HEK293 (cell line): Measurements from ENCODE around the gene BICRAL.

ENCODE experiments used
- EGR2 ChIP-seq: fragments of 450-650 bp; formaldehyde crosslinking; IDR thresholded peaks from 2 replicates; pipeline ENCODE4 v1.5.1; 2016; ENCODE audit warnings: low read depth, missing biosample characterization, missing genetic modification characterization
- GLIS2 ChIP-seq: fragments of 450-650 bp; formaldehyde crosslinking; IDR thresholded peaks from 2 replicates; pipeline ENCODE4 v1.5.1; 2016; ENCODE audit warnings: missing biosample characterization, missing genetic modification characterization
- HIC1 ChIP-seq: fragments of 450-650 bp; formaldehyde crosslinking; IDR thresholded peaks from 2 replicates; pipeline ENCODE4 v1.5.1; 2016; ENCODE audit warnings: missing biosample characterization, missing genetic modification characterization
- MEIS1 ChIP-seq: sonication (generic); formaldehyde crosslinking; IDR thresholded peaks from 2 replicates; pipeline ENCODE4 v1.8.1; 2022; ENCODE audit warnings: missing genetic modification reagents, mild to moderate bottlenecking, borderline replicate concordance
- MZF1 ChIP-seq: fragments of 450-650 bp; formaldehyde crosslinking; IDR thresholded peaks from 2 replicates; pipeline ENCODE4 v1.5.1; 2017; ENCODE audit warnings: missing biosample characterization, missing genetic modification characterization, borderline replicate concordance
- OSR2 ChIP-seq: fragments of 450-650 bp; formaldehyde crosslinking; IDR thresholded peaks from 2 replicates; pipeline ENCODE4 v1.5.1; 2016; ENCODE audit warnings: missing biosample characterization, missing genetic modification characterization
- OVOL3 ChIP-seq: fragments of 450-650 bp; formaldehyde crosslinking; IDR thresholded peaks from 2 replicates; pipeline ENCODE4 v1.5.1; 2016; ENCODE audit warnings: missing biosample characterization, missing genetic modification characterization
- WT1 ChIP-seq: fragments of 450-650 bp; formaldehyde crosslinking; IDR thresholded peaks from 2 replicates; pipeline ENCODE4 v1.5.1; 2016; ENCODE audit warnings: missing biosample characterization, missing genetic modification characterization
- ZBTB48 ChIP-seq: fragments of 450-650 bp; formaldehyde crosslinking; IDR thresholded peaks from 2 replicates; pipeline ENCODE4 v1.5.1; 2016; ENCODE audit warnings: missing biosample characterization, missing genetic modification characterization
- ZFHX2 ChIP-seq: fragments of 450-650 bp; formaldehyde crosslinking; conservative IDR thresholded peaks from 2 replicates; pipeline ENCODE4 v1.5.1; 2016; ENCODE audit warnings: missing biosample characterization, missing genetic modification characterization
- ZNF19 ChIP-seq: fragments of 450-650 bp; formaldehyde crosslinking; IDR thresholded peaks from 2 replicates; pipeline ENCODE4; 2016; ENCODE audit warnings: missing biosample characterization, missing genetic modification characterization, low read depth
- ZNF223 ChIP-seq: fragments of 450-650 bp; formaldehyde crosslinking; IDR thresholded peaks from 2 replicates; pipeline ENCODE4 v1.5.1; 2016; ENCODE audit warnings: missing biosample characterization, missing genetic modification characterization
- ZNF23 ChIP-seq: fragments of 450-650 bp; formaldehyde crosslinking; IDR thresholded peaks from 2 replicates; pipeline ENCODE4 v1.5.1; 2016; ENCODE audit warnings: missing biosample characterization, missing genetic modification characterization, borderline replicate concordance
- ZNF341 ChIP-seq: fragments of 450-650 bp; formaldehyde crosslinking; IDR thresholded peaks from 2 replicates; pipeline ENCODE4; 2016; ENCODE audit warnings: low read depth, missing biosample characterization, missing genetic modification characterization
- ZNF366 ChIP-seq: fragments of 450-650 bp; formaldehyde crosslinking; conservative IDR thresholded peaks from 2 replicates; pipeline ENCODE4 v1.5.1; 2016; ENCODE audit warnings: missing biosample characterization, missing genetic modification characterization
- ZNF48 ChIP-seq: fragments of 450-650 bp; formaldehyde crosslinking; IDR thresholded peaks from 2 replicates; pipeline ENCODE4 v1.5.1; 2016; ENCODE audit warnings: missing biosample characterization, missing genetic modification characterization
- ZNF510 ChIP-seq: fragments of 450-650 bp; formaldehyde crosslinking; IDR thresholded peaks from 2 replicates; pipeline ENCODE4 v1.5.1; 2018; ENCODE audit warnings: mild to moderate bottlenecking, missing genetic modification characterization, missing biosample characterization; ENCODE audit not compliant: insufficient replicate concordance
- ZNF544 ChIP-seq: fragments of 450-650 bp; formaldehyde crosslinking; IDR thresholded peaks from 2 replicates; pipeline ENCODE4 v1.5.0; 2017; ENCODE audit warnings: missing biosample characterization, missing genetic modification characterization
- ZNF555 ChIP-seq: fragments of 450-650 bp; formaldehyde crosslinking; conservative IDR thresholded peaks from 2 replicates; pipeline ENCODE4 v1.5.1; 2017; ENCODE audit warnings: missing biosample characterization, mild to moderate bottlenecking, missing genetic modification characterization, inconsistent platforms
- ZNF664 ChIP-seq: fragments of 450-650 bp; formaldehyde crosslinking; IDR thresholded peaks from 2 replicates; pipeline ENCODE4 v1.5.1; 2016; ENCODE audit warnings: missing biosample characterization, missing genetic modification characterization
- ZNF701 ChIP-seq: fragments of 450-650 bp; formaldehyde crosslinking; IDR thresholded peaks from 2 replicates; pipeline ENCODE4 v1.5.1; 2016; ENCODE audit warnings: missing biosample characterization, missing genetic modification characterization
- ZNF843 ChIP-seq: fragments of 450-650 bp; formaldehyde crosslinking; IDR thresholded peaks from 2 replicates; pipeline ENCODE4 v1.5.1; 2016; ENCODE audit warnings: missing biosample characterization, missing genetic modification characterization
- ZSCAN30 ChIP-seq: fragments of 450-650 bp; IDR thresholded peaks from 2 replicates; pipeline ENCODE4 v1.5.1; 2018; ENCODE audit warnings: missing biosample characterization, mild to moderate bottlenecking, missing genetic modification characterization, moderate library complexity
- TF ChIP-seq, protein P1 (sequence below): fragments of 450-650 bp; formaldehyde crosslinking; IDR thresholded peaks from 2 replicates; pipeline ENCODE4 v1.5.1; 2016; ENCODE audit warnings: missing biosample characterization, missing genetic modification characterization
- TF ChIP-seq, protein P2 (sequence below): fragments of 450-650 bp; formaldehyde crosslinking; IDR thresholded peaks from 2 replicates; pipeline ENCODE4 v1.5.1; 2016; ENCODE audit warnings: missing biosample characterization, missing genetic modification characterization
- TF ChIP-seq, protein P3 (sequence below): fragments of 450-650 bp; formaldehyde crosslinking; IDR thresholded peaks from 2 replicates; pipeline ENCODE4 v1.5.1; 2017; ENCODE audit warnings: missing biosample characterization, missing genetic modification characterization
- TF ChIP-seq, protein P4 (sequence below): fragments of 450-650 bp; formaldehyde crosslinking; conservative IDR thresholded peaks from 2 replicates; pipeline ENCODE4 v1.5.1; 2016; ENCODE audit warnings: low read depth, missing biosample characterization, missing genetic modification characterization

The BICRAL gene

GRCh38 chr6:42782689-42783176, 881 bp downstream of the BICRAL start (continued):
- no peak for TF ChIP-seq HIC1 (tag by site-specific recombination)
- no peak for TF ChIP-seq ZSCAN30 (tag by site-specific recombination)
- no peak for TF ChIP-seq ZNF555 (tag by site-specific recombination)
- no peak for TF ChIP-seq ZNF19 (tag by site-specific recombination)
- no peak for TF ChIP-seq ZNF23 (tag by site-specific recombination)
- TF ChIP-seq ZNF366, result peak; percentile 92
- no peak for TF ChIP-seq OVOL3 (tag by site-specific recombination)
- peak; percentile 83 for TF ChIP-seq GLIS2 (tag by site-specific recombination)
- TF ChIP-seq, protein P1, sequence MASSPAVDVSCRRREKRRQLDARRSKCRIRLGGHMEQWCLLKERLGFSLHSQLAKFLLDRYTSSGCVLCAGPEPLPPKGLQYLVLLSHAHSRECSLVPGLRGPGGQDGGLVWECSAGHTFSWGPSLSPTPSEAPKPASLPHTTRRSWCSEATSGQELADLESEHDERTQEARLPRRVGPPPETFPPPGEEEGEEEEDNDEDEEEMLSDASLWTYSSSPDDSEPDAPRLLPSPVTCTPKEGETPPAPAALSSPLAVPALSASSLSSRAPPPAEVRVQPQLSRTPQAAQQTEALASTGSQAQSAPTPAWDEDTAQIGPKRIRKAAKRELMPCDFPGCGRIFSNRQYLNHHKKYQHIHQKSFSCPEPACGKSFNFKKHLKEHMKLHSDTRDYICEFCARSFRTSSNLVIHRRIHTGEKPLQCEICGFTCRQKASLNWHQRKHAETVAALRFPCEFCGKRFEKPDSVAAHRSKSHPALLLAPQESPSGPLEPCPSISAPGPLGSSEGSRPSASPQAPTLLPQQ (tag by site-specific recombination), result peak; percentile 56
- TF ChIP-seq ZNF843 (tag by site-specific recombination), result peak; percentile 48
- no peak for TF ChIP-seq OSR2 (tag by site-specific recombination)
- no peak for TF ChIP-seq MEIS1 (CRISPR knock-in tag)
- TF ChIP-seq ZNF544 (tag by site-specific recombination), result no peak
- TF ChIP-seq ZNF510 (tag by site-specific recombination), result no peak
- no peak for TF ChIP-seq ZNF223 (tag by site-specific recombination)
- TF ChIP-seq EGR2, result 0 out of 2 replicates have a peak, but pooled peaks have one; percentile 3
- TF ChIP-seq ZBTB48 (tag by site-specific recombination), result no peak
- TF ChIP-seq ZNF341 (tag by site-specific recombination), result peak; percentile 99
- no peak for TF ChIP-seq ZNF701 (tag by site-specific recombination)
- peak; percentile 83 for TF ChIP-seq WT1 (tag by site-specific recombination)
- no peak for TF ChIP-seq MZF1 (tag by site-specific recombination)
- TF ChIP-seq, protein P2, sequence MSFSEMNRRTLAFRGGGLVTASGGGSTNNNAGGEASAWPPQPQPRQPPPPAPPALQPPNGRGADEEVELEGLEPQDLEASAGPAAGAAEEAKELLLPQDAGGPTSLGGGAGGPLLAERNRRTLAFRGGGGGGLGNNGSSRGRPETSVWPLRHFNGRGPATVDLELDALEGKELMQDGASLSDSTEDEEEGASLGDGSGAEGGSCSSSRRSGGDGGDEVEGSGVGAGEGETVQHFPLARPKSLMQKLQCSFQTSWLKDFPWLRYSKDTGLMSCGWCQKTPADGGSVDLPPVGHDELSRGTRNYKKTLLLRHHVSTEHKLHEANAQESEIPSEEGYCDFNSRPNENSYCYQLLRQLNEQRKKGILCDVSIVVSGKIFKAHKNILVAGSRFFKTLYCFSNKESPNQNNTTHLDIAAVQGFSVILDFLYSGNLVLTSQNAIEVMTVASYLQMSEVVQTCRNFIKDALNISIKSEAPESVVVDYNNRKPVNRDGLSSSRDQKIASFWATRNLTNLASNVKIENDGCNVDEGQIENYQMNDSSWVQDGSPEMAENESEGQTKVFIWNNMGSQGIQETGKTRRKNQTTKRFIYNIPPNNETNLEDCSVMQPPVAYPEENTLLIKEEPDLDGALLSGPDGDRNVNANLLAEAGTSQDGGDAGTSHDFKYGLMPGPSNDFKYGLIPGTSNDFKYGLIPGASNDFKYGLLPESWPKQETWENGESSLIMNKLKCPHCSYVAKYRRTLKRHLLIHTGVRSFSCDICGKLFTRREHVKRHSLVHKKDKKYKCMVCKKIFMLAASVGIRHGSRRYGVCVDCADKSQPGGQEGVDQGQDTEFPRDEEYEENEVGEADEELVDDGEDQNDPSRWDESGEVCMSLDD (tag by site-specific recombination), result peak; percentile 29; the same call in 1 of the 2 replicates
- TF ChIP-seq, protein P3, sequence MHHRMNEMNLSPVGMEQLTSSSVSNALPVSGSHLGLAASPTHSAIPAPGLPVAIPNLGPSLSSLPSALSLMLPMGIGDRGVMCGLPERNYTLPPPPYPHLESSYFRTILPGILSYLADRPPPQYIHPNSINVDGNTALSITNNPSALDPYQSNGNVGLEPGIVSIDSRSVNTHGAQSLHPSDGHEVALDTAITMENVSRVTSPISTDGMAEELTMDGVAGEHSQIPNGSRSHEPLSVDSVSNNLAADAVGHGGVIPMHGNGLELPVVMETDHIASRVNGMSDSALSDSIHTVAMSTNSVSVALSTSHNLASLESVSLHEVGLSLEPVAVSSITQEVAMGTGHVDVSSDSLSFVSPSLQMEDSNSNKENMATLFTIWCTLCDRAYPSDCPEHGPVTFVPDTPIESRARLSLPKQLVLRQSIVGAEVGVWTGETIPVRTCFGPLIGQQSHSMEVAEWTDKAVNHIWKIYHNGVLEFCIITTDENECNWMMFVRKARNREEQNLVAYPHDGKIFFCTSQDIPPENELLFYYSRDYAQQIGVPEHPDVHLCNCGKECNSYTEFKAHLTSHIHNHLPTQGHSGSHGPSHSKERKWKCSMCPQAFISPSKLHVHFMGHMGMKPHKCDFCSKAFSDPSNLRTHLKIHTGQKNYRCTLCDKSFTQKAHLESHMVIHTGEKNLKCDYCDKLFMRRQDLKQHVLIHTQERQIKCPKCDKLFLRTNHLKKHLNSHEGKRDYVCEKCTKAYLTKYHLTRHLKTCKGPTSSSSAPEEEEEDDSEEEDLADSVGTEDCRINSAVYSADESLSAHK, result peak; percentile 34; the same call in 1 of the 2 replicates
- TF ChIP-seq, protein P4, sequence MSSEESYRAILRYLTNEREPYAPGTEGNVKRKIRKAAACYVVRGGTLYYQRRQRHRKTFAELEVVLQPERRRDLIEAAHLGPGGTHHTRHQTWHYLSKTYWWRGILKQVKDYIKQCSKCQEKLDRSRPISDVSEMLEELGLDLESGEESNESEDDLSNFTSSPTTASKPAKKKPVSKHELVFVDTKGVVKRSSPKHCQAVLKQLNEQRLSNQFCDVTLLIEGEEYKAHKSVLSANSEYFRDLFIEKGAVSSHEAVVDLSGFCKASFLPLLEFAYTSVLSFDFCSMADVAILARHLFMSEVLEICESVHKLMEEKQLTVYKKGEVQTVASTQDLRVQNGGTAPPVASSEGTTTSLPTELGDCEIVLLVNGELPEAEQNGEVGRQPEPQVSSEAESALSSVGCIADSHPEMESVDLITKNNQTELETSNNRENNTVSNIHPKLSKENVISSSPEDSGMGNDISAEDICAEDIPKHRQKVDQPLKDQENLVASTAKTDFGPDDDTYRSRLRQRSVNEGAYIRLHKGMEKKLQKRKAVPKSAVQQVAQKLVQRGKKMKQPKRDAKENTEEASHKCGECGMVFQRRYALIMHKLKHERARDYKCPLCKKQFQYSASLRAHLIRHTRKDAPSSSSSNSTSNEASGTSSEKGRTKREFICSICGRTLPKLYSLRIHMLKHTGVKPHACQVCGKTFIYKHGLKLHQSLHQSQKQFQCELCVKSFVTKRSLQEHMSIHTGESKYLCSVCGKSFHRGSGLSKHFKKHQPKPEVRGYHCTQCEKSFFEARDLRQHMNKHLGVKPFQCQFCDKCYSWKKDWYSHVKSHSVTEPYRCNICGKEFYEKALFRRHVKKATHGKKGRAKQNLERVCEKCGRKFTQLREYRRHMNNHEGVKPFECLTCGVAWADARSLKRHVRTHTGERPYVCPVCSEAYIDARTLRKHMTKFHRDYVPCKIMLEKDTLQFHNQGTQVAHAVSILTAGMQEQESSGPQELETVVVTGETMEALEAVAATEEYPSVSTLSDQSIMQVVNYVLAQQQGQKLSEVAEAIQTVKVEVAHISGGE (tag by site-specific recombination), result peak; percentile 58
- no peak for TF ChIP-seq ZNF664 (tag by site-specific recombination)
- no peak for TF ChIP-seq ZNF48 (tag by site-specific recombination)
- TF ChIP-seq ZFHX2 (tag by site-specific recombination), result no peak
